K562 (cell line): Measurements from ENCODE around the gene SSTR5. TPM values are rescaled to one million over a fixed set of nuclear protein-coding genes. Genes with fewer than 3 reads are reported as not detected.

Experiments
- ATAC-seq: fragments of 200-7000 bp; cut with Tn5 transposase; 3 replicates; pipeline ENCODE4 v1.9.1; 2020; ENCODE audit warnings: moderate library complexity
- BruUV-seq: library from RNA; stranded (reverse); fragments of 400-500 nt; replicated peaks from 2 replicates; lab custom pipeline; 2021; lab: Mats Ljungman, UMichigan
- CTCF ChIA-PET: fragments of 300-600 bp; formaldehyde crosslinking; extraction: SDS; loops from one replicate; lab custom pipeline; 2021; ENCODE audit warnings: low intra/inter-chr PET ratio; lab: Yijun Ruan, JAX
- POLR2A ChIA-PET: fragments of 300-600, 350-650 bp; sonication (Branson Sonifier 250); formaldehyde crosslinking; extraction: SDS; loops from one replicate; lab custom pipeline; 2021; ENCODE audit warnings: antibody characterized with exemption, inconsistent platforms; lab: Yijun Ruan, JAX
- DNase-seq, 4 experiments: peaks; one replicate each; pipeline versions ENCODE4 v3.0.0 to v3.0.0-alpha.2; 2011 to 2018; ENCODE audit warnings: low spot score in 3 of 4, mixed read lengths in 3 of 4; ENCODE audit errors: extremely low read depth in 1 of 4
- FAIRE-seq: peaks from 2 replicates; lab custom pipeline; 2011; peaks lifted over from hg19 to GRCh38; lab: Jason Lieb, UNC
- H2AFZ ChIP-seq: 2 replicates; pipeline ENCODE4 v1.6.0; 2011; ENCODE audit warnings: low read depth, low read length, control low read depth, inconsistent platforms
- H3K27ac ChIP-seq: fragments of 200-600 bp; 3 replicates; pipeline ENCODE4 v1.8.0; 2011; ENCODE audit warnings: low read depth, mild to moderate bottlenecking, control low read depth, inconsistent platforms, low read length, moderate library complexity, mixed read lengths; ENCODE audit errors: extremely low read depth
- H3K27me3 ChIP-seq, 2 experiments: fragments of 300-600 bp in 1 of 2; 2 replicates in 1 of 2; 3 replicates in 1 of 2; pipeline versions ENCODE4 v1.6.0 to v1.8.0; 2011; ENCODE audit warnings: inconsistent platforms in 2 of 2, low read length in 2 of 2, mild to moderate bottlenecking in 1 of 2, mixed read lengths in 1 of 2, moderate library complexity in 1 of 2; ENCODE audit not compliant: control insufficient read depth in 2 of 2, insufficient read depth in 2 of 2
- H3K36me3 ChIP-seq: fragments of 300-600 bp; 3 replicates; pipeline ENCODE4 v1.8.0; 2011; ENCODE audit warnings: mild to moderate bottlenecking, low read length, inconsistent platforms; ENCODE audit not compliant: control insufficient read depth, insufficient read depth
- H3K4me1 ChIP-seq, 2 experiments: fragments of 200-600 bp in 1 of 2; replicated peaks in 1 of 2; 2 replicates in 1 of 2; 3 replicates in 1 of 2; pipeline versions ENCODE4 v1.5.1 to v1.8.0; 2011; ENCODE audit warnings: inconsistent platforms in 2 of 2, low read length in 2 of 2, mild to moderate bottlenecking in 1 of 2, mixed read lengths in 1 of 2, moderate library complexity in 1 of 2; ENCODE audit not compliant: control insufficient read depth in 2 of 2, insufficient read depth in 2 of 2
- H3K4me2 ChIP-seq: 2 replicates; pipeline ENCODE4 v1.6.1; 2011; ENCODE audit warnings: low read length, control low read depth, inconsistent platforms, mixed read lengths; ENCODE audit not compliant: insufficient read depth
- H3K4me3 ChIP-seq: fragments of 200-600 bp; sonication (generic), shearing (Covaris generic); 2 replicates; pipeline ENCODE4 v1.5.1; 2016; ENCODE audit warnings: control low read depth, inconsistent platforms
- H3K79me2 ChIP-seq: fragments of 200-600 bp; 3 replicates; pipeline ENCODE4 v1.8.0; 2011; ENCODE audit warnings: low read length, inconsistent platforms; ENCODE audit not compliant: control insufficient read depth, insufficient read depth
- H3K9ac ChIP-seq, 2 experiments: 2 replicates each; pipeline versions ENCODE4 v1.6.0 to v1.6.1; 2011; ENCODE audit warnings: low read depth in 2 of 2, low read length in 2 of 2, control low read depth in 1 of 2, inconsistent platforms in 1 of 2, mild to moderate bottlenecking in 1 of 2, mixed read lengths in 1 of 2; ENCODE audit not compliant: insufficient read depth in 1 of 2
- H3K9me1 ChIP-seq: one replicate; pipeline ENCODE4 v1.6.0; 2011; ENCODE audit warnings: inconsistent platforms, mild to moderate bottlenecking, low read length, moderate library complexity; ENCODE audit not compliant: control insufficient read depth, insufficient read depth
- H3K9me3 ChIP-seq: replicated peaks from 2 replicates; pipeline ENCODE4 v1.5.1; 2011; ENCODE audit warnings: low read depth, low read length, inconsistent platforms; ENCODE audit not compliant: control insufficient read depth, insufficient read depth
- H4K20me1 ChIP-seq: replicated peaks from 2 replicates; pipeline ENCODE4 v1.6.1; 2011; ENCODE audit warnings: low read length, inconsistent platforms, mixed read lengths; ENCODE audit not compliant: control insufficient read depth, insufficient read depth
- BRF2 ChIP-seq: IDR thresholded peaks from 3 replicates; pipeline ENCODE4 v1.6.1; 2011; ENCODE audit warnings: borderline replicate concordance, mild to moderate bottlenecking; ENCODE audit not compliant: insufficient read length, insufficient read depth
- CBFA2T3 ChIP-seq: fragments of 450-650 bp; IDR thresholded peaks from 2 replicates; pipeline ENCODE4 v1.6.1; 2017
- DNMT1 ChIP-seq: fragments of 450-650 bp; IDR thresholded peaks from 2 replicates; pipeline ENCODE4 v1.6.1; 2016; ENCODE audit warnings: antibody characterized with exemption, mild to moderate bottlenecking
- FOXJ2 ChIP-seq: fragments of 200-800 bp; sonication (Bioruptor generic); IDR thresholded peaks from 2 replicates; pipeline ENCODE4 v1.6.1; 2016; ENCODE audit warnings: missing genetic modification characterization, missing compliant biosample characterization
- GTF2F1 ChIP-seq: IDR thresholded peaks from 2 replicates; pipeline ENCODE4 v1.6.1; 2011; ENCODE audit warnings: low read depth, low read length, improper control_type of control experiment
- HNRNPLL ChIP-seq: fragments of 200-400 bp; formaldehyde crosslinking; IDR thresholded peaks from 2 replicates; pipeline ENCODE4 v1.6.1; 2017; ENCODE audit warnings: low read length, low read depth, mild to moderate bottlenecking; ENCODE audit not compliant: poor library complexity, severe bottlenecking
- IFI16 ChIP-seq: fragments of 250-450 bp; sonication (Bioruptor Pico); IDR thresholded peaks from 2 replicates; pipeline ENCODE4 v2.1.2; 2022; ENCODE audit warnings: mild to moderate bottlenecking, inconsistent platforms
- JUND ChIP-seq, 2 experiments: IDR thresholded peaks; 2 replicates in 1 of 2; 3 replicates in 1 of 2; pipeline ENCODE4 v1.6.1; 2011; ENCODE audit warnings: borderline replicate concordance in 2 of 2, low read depth in 2 of 2, low read length in 2 of 2, improper control_type of control experiment in 1 of 2, missing biosample characterization in 1 of 2, missing genetic modification characterization in 1 of 2, missing genetic modification reagents in 1 of 2
- KAT8 ChIP-seq: fragments of 450-650 bp; IDR thresholded peaks from 2 replicates; pipeline ENCODE4 v1.6.1; 2016; ENCODE audit warnings: low read depth, mild to moderate bottlenecking
- MLX ChIP-seq, 2 experiments: fragments of 450-650 bp in 1 of 2; sonication (generic) in 1 of 2; formaldehyde crosslinking; conservative IDR thresholded peaks; 2 replicates each; pipeline versions ENCODE4 v1.4.0 to v1.8.1; 2020 to 2022; ENCODE audit warnings: mild to moderate bottlenecking in 1 of 2, missing genetic modification reagents in 1 of 2
- NELFE ChIP-seq: IDR thresholded peaks from 2 replicates; pipeline ENCODE4 v1.6.1; 2011; ENCODE audit warnings: mild to moderate bottlenecking; ENCODE audit not compliant: insufficient read depth, insufficient read length
- NFE2 ChIP-seq: IDR thresholded peaks from 2 replicates; pipeline ENCODE4 v1.6.1; 2014; ENCODE audit warnings: antibody characterized with exemption, low read depth
- PHTF2 ChIP-seq: fragments of 250-450 bp; sonication (Bioruptor Pico); IDR thresholded peaks from 2 replicates; pipeline ENCODE4 v1.5.0; 2021; ENCODE audit warnings: mild to moderate bottlenecking
- SMAD2 ChIP-seq: fragments of 150-350 bp; IDR thresholded peaks from 2 replicates; pipeline ENCODE4 v1.6.1; 2014; ENCODE audit warnings: low read depth, mild to moderate bottlenecking, low read length
- SMARCA4 ChIP-seq: fragments of 450-650 bp; IDR thresholded peaks from 2 replicates; pipeline ENCODE4 v1.6.1; 2016
- TAL1 ChIP-seq: fragments of 450-650 bp; IDR thresholded peaks from 2 replicates; pipeline ENCODE4 v1.6.1; 2016; ENCODE audit warnings: mild to moderate bottlenecking
- TCF7 ChIP-seq: sonication (generic); IDR thresholded peaks from 2 replicates; pipeline ENCODE4 v1.6.1; 2016; ENCODE audit warnings: antibody characterized with exemption, borderline replicate concordance
- ZNF609 ChIP-seq: sonication (generic); formaldehyde crosslinking; IDR thresholded peaks from 2 replicates; pipeline ENCODE4 v1.8.1; 2023; ENCODE audit warnings: missing genetic modification reagents, mild to moderate bottlenecking, borderline replicate concordance
- ZNF77 ChIP-seq: fragments of 250-450 bp; sonication (Bioruptor Pico); IDR thresholded peaks from 2 replicates; pipeline ENCODE4 v1.5.0; 2020
- WGBS: fragments of 100-300 bp; shearing (Covaris generic); methylation state at CpG from one replicate; pipeline ENCODE4 v1.1.6; 2016; ENCODE audit warnings: low coverage, mixed read lengths; ENCODE audit not compliant: insufficient coverage; ENCODE audit errors: missing lambda C conversion rate; 5-methylcytosine and 5-hydroxymethylcytosine counted together
- in situ Hi-C: fragments of 300-500 bp; cut with MboI; formaldehyde crosslinking; loops from 4 replicates; pipeline ENCODE4 v1.15.0; 2018; ENCODE audit warnings: inconsistent platforms, mixed read lengths
- intact Hi-C: fragments of 100-400 bp; cut with micrococcal nuclease; formaldehyde crosslinking; loops from 2 replicates; pipeline ENCODE4 v1.14.2; 2022
- polyA plus RNA-seq, 8 experiments: library from polyadenylated mRNA; depleted of rRNA in 4 of 8; stranded (reverse) in 5 of 8; unstranded in 3 of 8; fragments of >200 nt; fragmentation: Nextera tagmentation in 2 of 8; fragmentation: Illumina TruSeq in 1 of 8; extraction: Ambion mirVana in 2 of 8; extraction: Trizol in 1 of 8; gene quantifications; 2 replicates each; pipeline versions ENCODE4 v1.2.1 to v1.2.3, GENCODE V29; 2011 to 2014; ENCODE audit warnings: inconsistent platforms in 1 of 8, missing spikeins in 1 of 8
- total RNA-seq, 7 experiments: library from RNA; depleted of rRNA in 6 of 7; stranded (reverse); fragments of >200 nt in 6 of 7; fragmentation: Illumina TruSeq in 2 of 7; extraction: Trizol in 2 of 7; gene quantifications; 2 replicates each; pipeline versions ENCODE4 v1.2.1 to v1.2.3, GENCODE V29; 2011 to 2021; ENCODE audit warnings: low replicate concordance in 1 of 7

The SSTR5 gene
- total and polyA plus RNA-seq, 9 of the 15 experiments (the other 6 are each of a cell fraction or from before 2014, with no cell fraction given), result not detected

GRCh38 chr16:1119129-1119528 lies 46.6 kb downstream of the SSTR5 start:
- H3K4me1 ChIP-seq, result peaks cover 0 to 72% of the 10 kb centered on the region in 2 experiments; a peak in 2 of 5 replicates
- no peak for DNase-seq
- BruUV-seq, result no TSS peak
- under 1% methylated on average over 15 of the region's 19 CpGs for WGBS
- ATAC-seq, result no peak
- peaks cover 7 to 63% of the 10 kb centered on the region in 2 experiments; a peak in 3 of 5 replicates for H3K27me3 ChIP-seq
- no peaks in the 10 kb centered on the region for H3K9me1 ChIP-seq
- no peak overlapping the region for H3K4me3 ChIP-seq
- ChIA-PET CTCF (no interaction called here), POLR2A (no interaction called here)
- H3K27ac ChIP-seq, result no peak overlapping the region
- intact Hi-C loops, result no loop called here
- H3K36me3 ChIP-seq, result no peaks in the 10 kb centered on the region
- H2AFZ ChIP-seq, result no peak overlapping the region
- H3K9ac ChIP-seq, result no peak overlapping the region
- H3K9me3 ChIP-seq, result no peaks in the 10 kb centered on the region
- in situ Hi-C loops, result no loop called here
- FAIRE-seq, result no peak
- no peaks in the 10 kb centered on the region for H3K79me2 ChIP-seq
- no peak overlapping the region for H3K4me2 ChIP-seq
- peaks cover 6% of the 10 kb centered on the region; the same call in 1 of the 2 replicates for H4K20me1 ChIP-seq
- TF ChIP-seq TAL1 (no peak), SMARCA4 (no peak), DNMT1 (no peak), SMAD2 (no peak), IFI16 (no peak), BRF2 (no peak), ZNF609 (CRISPR knock-in tag) (no peak), TCF7 (no peak), CBFA2T3 (no peak), FOXJ2 (no peak), KAT8 (no peak), GTF2F1 (no peak), JUND (IDR thresholded peaks at IDR 0.05; ENCODE audit: borderline replicate concordance, low read depth, low read length) (no peak), JUND (tag; IDR thresholded peaks at IDR 0.05; ENCODE audit: borderline replicate concordance, low read depth, low read length) (no peak), ZNF77 (CRISPR knock-in tag) (no peak), NELFE (no peak), NFE2 (no peak), HNRNPLL (no peak), MLX (CRISPR knock-in tag; conservative IDR thresholded peaks at IDR 0.05) (no peak), PHTF2 (CRISPR knock-in tag) (no peak)
